ENCODE data around the gene MCAM.
A peak's percentile ranks its signal among the peaks of the same experiment; 100 is the strongest.

MCAM gene

DNA sequence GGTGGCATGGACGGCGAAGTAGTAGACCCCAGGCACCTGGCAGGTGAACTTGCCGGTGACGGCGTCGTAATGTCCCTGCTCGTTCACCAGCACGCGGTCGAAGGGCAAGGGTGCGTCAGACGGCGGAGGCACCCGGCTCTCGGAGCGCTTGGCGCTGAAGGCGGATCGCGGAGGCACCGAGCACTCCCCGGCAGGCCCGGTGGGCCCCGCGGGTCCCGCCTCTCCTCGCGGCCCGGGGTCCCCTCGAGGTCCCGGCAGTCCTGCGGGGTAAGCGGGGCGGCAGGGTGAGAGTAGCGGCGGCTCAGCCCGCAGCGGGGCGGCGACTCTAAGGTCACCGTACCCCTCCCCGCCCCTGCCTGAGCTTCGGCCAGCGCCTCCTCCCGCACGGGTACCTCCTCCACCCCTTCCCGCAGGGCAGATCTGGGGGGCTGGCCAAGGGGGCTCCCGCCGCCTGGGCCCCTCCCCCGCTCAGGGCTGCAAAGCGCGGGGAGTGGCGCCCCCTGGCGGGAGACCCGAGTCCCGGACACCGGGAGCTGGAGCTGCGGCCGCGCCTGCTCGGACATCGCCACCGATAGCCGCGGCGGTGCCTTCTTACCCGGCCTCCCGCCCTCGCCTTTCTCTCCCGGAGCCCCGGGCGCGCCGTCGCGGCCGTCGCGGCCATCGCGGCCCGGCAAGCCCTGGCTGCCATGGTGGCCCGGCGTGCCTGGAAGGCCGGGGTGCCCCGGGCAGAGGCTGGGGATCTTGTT is 22.8 kb upstream of the MCAM start:
- H3K27ac Mint-ChIP-seq: no peak overlapping the region

GRCh38 chr11:119338965-119339588 is 22.1 kb upstream of the MCAM start:
- H3K27me3 Mint-ChIP-seq (ENCODE audit: low read depth): peaks cover 39% of the 10 kb centered on the region
- H3K4me1 Mint-ChIP-seq (ENCODE audit: low read depth): peaks cover 18% of the 10 kb centered on the region
- peaks cover 6% of the 10 kb centered on the region for H3K36me3 Mint-ChIP-seq (ENCODE audit: low read depth)
- peak overlapping the region; percentile 37 for H3K4me3 Mint-ChIP-seq
- H3K9me3 Mint-ChIP-seq: no peaks in the 10 kb centered on the region
- H3K27ac Mint-ChIP-seq: no peak overlapping the region

More for the DNA sequence above, 22.8 kb upstream of the MCAM start:
- H3K4me1 Mint-ChIP-seq (ENCODE audit: low read depth): peaks cover 15% of the 10 kb centered on the region
- H3K36me3 Mint-ChIP-seq (ENCODE audit: low read depth): peaks cover 6% of the 10 kb centered on the region
- H3K4me3 Mint-ChIP-seq: peak overlapping the region; percentile 37
- H3K9me3 Mint-ChIP-seq: no peaks in the 10 kb centered on the region
- peaks cover 39% of the 10 kb centered on the region for H3K27me3 Mint-ChIP-seq (ENCODE audit: low read depth)

- H3K9me3 Mint-ChIP-seq: no peaks in the 10 kb centered on the region
- no peak overlapping the region for H3K4me3 Mint-ChIP-seq
- H3K4me1 Mint-ChIP-seq (ENCODE audit: low read depth): peaks cover 23% of the 10 kb centered on the region
- H3K27me3 Mint-ChIP-seq (ENCODE audit: low read depth): peaks cover 35% of the 10 kb centered on the region
- no peak overlapping the region for H3K27ac Mint-ChIP-seq
- H3K36me3 Mint-ChIP-seq (ENCODE audit: low read depth): peaks cover 6% of the 10 kb centered on the region
Observed at GRCh38 chr11:119338318-119338890, 21.5 kb upstream of the MCAM start.

DNA sequence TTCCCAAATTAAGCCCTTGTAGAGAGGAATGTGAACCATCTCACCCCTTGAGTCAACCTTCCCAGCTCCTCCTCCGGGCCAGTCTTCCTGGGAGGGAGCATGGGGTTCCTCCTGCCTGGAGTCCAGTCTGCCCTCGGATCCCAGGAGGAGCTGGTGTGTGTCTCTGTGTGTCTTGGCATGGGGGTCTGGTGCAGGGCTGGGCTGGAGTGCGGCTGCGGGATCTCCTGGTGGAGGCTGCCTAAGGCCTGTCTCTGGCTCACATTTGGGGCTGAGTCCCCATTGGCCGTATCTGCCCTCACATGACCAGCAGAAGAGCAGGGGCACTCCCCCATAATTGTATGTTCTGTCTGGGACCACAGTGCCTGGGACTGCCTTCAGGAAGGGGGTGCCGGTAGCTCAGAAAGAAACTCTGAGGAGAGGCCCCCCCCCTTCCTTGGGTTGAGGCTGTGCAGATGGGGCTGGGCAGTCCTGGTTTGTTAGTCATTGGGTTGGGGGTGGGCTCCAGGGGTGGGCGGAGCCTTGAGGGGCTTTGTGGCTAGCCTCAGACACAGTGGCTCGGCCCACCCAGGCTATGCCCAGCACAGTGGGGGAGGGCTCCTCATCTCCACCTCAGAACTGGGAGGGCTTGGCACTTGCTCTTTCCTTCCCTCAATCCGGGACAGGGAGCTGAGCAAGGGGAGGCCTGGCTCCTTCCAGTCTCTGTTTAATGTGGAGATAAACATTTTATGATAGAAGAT is 20.8 kb upstream of the MCAM start:
- H3K36me3 Mint-ChIP-seq (ENCODE audit: low read depth): peaks cover 6% of the 10 kb centered on the region
- H3K4me1 Mint-ChIP-seq (ENCODE audit: low read depth): peaks cover 28% of the 10 kb centered on the region
- H3K27me3 Mint-ChIP-seq (ENCODE audit: low read depth): peaks cover 29% of the 10 kb centered on the region
- no peaks in the 10 kb centered on the region for H3K9me3 Mint-ChIP-seq
- no peak overlapping the region for H3K4me3 Mint-ChIP-seq
- no peak overlapping the region for H3K27ac Mint-ChIP-seq

DNA sequence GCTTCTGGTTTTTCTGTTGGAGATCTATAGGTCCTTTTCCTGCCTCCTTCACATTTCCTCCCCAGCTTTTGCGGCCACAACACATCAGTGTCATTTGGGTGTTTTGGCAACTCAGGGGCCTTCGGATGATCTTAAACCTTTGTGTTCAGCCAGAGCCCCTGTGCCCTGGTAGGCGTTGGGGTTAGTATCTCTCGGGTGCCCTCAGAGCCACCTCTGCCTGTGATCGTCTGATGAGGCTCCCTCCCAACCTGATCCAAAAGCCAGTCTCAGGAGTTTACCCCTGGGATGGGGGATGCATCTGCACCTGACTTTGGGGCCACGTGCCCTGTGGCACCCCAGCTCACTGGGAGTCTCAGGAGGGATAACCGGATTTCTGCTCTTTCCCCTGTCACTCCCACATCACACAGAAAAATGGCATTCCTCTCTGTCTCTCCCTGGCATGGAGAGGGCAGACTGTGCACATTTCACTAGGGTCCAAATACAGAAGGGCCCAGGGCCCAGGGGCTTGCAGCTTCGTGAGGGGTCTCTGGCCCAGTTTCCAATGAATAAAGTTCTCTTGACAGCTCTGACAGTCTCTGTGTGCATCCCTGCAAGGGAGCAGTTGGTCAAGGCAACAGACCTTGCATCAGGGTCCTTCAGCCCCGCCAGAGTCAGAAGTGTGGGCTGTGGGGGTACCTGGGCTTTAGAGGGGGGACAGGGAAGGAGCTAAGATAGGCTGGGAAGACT is 20.0 kb upstream of the MCAM start:
- H3K27me3 Mint-ChIP-seq (ENCODE audit: low read depth): peaks cover 23% of the 10 kb centered on the region
- no peak overlapping the region for H3K27ac Mint-ChIP-seq

DNA sequence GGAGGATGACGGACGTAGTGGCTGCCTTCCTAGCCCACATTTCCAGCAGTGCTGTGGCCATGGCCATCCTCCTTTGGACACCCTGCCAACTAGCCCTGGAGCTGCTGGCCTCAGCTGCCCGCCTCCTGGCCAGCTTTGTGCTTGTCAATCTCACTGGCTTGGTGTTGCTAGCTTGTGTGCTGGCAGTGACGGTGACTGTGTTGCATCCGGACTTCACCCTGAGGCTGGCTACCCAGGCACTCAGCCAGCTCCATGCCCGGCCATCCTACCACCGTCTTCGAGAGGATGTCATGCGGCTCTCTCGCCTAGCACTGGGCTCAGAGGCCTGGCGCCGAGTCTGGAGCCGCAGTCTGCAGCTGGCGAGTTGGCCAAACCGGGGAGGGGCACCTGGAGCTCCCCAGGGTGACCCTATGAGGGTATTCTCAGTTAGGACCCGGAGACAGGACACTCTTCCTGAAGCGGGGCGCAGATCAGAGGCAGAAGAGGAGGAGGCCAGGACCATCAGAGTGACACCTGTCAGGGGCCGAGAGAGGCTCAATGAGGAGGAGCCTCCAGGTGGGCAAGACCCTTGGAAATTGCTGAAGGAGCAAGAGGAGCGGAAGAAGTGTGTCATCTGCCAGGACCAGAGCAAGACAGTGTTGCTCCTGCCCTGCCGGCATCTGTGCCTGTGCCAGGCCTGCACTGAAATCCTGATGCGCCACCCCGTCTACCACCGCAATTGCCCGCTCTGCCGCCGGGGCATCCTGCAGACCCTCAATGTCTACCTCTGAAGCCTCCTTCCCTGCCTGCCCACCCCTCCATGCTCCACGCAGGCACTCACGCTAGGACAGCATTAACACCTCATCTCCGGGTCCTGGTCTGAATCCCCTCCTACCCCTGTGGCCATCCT is 19.0 kb upstream of the MCAM start:
- peaks cover 30% of the 10 kb centered on the region for H3K4me1 Mint-ChIP-seq (ENCODE audit: low read depth)
- peaks cover 6% of the 10 kb centered on the region for H3K36me3 Mint-ChIP-seq (ENCODE audit: low read depth)
- peak overlapping the region; percentile 45 for H3K27ac Mint-ChIP-seq
- H3K4me3 Mint-ChIP-seq: peak overlapping the region; percentile 97
- peaks cover 18% of the 10 kb centered on the region for H3K27me3 Mint-ChIP-seq (ENCODE audit: low read depth)
- H3K9me3 Mint-ChIP-seq: no peaks in the 10 kb centered on the region

More for the DNA sequence above, 20.0 kb upstream of the MCAM start:
- Mint-ChIP-seq H3K4me3 (peak overlapping the region; percentile 71), H3K36me3 (ENCODE audit: low read depth) (peaks cover 6% of the 10 kb centered on the region), H3K9me3 (no peaks in the 10 kb centered on the region), H3K4me1 (ENCODE audit: low read depth) (peaks cover 30% of the 10 kb centered on the region)

DNA sequence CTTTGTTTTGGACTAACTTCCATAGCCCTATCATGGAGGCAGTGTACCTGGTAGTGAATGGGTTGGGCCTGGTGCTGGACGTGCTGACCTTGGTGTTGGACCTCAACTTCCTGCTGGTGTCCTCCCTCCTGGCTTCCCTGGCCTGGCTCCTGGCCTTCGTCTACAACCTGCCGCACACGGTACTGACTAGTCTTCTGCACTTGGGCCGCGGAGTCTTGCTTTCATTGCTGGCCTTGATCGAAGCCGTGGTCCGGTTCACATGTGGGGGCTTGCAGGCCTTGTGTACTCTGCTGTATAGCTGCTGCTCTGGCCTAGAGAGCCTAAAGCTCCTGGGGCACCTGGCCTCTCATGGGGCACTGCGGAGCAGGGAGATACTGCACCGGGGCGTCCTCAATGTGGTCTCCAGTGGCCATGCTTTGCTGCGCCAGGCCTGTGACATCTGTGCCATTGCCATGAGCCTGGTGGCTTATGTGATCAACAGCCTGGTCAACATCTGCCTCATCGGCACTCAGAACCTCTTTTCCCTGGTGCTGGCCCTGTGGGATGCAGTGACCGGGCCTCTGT is 18.2 kb upstream of the MCAM start:
- Mint-ChIP-seq H3K36me3 (ENCODE audit: low read depth) (peaks cover 6% of the 10 kb centered on the region), H3K27me3 (ENCODE audit: low read depth) (peaks cover 22% of the 10 kb centered on the region), H3K27ac (peak overlapping the region; percentile 94), H3K9me3 (no peaks in the 10 kb centered on the region), H3K4me3 (peak overlapping the region; percentile 97), H3K4me1 (ENCODE audit: low read depth) (peaks cover 30% of the 10 kb centered on the region)

GRCh38 chr11:119334174-119334930 is 17.4 kb upstream of the MCAM start, which contains the start of gene RNF26:
Gene RNF26, plus strand, starts transcription at chr11:119334527. Its CDS starts 596 bp downstream, at chr11:119335123.
- peaks cover 29% of the 10 kb centered on the region for H3K27me3 Mint-ChIP-seq (ENCODE audit: low read depth)
- peak within 1 kb of the TSS; percentile 97 for H3K4me3 Mint-ChIP-seq
- H3K27ac Mint-ChIP-seq: peak within 1 kb of the TSS; percentile 94
- peaks cover 6% of the 10 kb centered on the region for H3K36me3 Mint-ChIP-seq (ENCODE audit: low read depth)
- H3K9me3 Mint-ChIP-seq: no peaks in the 10 kb centered on the region
- peaks cover 29% of the 10 kb centered on the region for H3K4me1 Mint-ChIP-seq (ENCODE audit: low read depth)

GRCh38 chr11:119332111-119332765 is 15.3 kb upstream of the MCAM start:
- H3K27ac Mint-ChIP-seq: peak overlapping the region; percentile 80
- no peaks in the 10 kb centered on the region for H3K9me3 Mint-ChIP-seq
- H3K4me1 Mint-ChIP-seq (ENCODE audit: low read depth): peaks cover 24% of the 10 kb centered on the region
- H3K36me3 Mint-ChIP-seq (ENCODE audit: low read depth): peaks cover 4% of the 10 kb centered on the region
- H3K27me3 Mint-ChIP-seq (ENCODE audit: low read depth): peaks cover 28% of the 10 kb centered on the region
- peak overlapping the region; percentile 97 for H3K4me3 Mint-ChIP-seq

DNA sequence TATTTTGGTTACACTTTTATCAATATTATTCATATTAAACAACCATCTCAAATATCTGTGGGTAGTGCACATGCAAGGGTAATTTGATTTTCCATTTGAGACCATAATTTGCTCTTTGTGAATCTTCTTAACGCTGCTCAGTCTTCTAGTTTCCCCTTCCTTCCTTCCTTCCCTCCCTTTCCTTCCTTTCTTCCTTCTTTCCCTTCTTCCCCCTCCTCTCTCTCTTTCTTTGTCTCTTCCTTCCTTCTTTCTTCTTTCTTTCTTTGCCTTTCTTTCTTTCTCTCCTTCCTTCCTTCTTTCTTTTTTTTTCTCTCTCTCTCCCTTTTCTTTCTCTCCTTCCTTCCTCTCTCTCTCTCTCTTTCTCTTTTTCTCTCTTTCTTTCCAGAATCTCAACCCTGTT is 13.3 kb upstream of the MCAM start:
- H3K4me3 Mint-ChIP-seq: no peak overlapping the region
- H3K9me3 Mint-ChIP-seq: no peaks in the 10 kb centered on the region
- peaks cover 28% of the 10 kb centered on the region for H3K27me3 Mint-ChIP-seq (ENCODE audit: low read depth)
- no peaks in the 10 kb centered on the region for H3K36me3 Mint-ChIP-seq (ENCODE audit: low read depth)
- H3K4me1 Mint-ChIP-seq (ENCODE audit: low read depth): peaks cover 15% of the 10 kb centered on the region
- no peak overlapping the region for H3K27ac Mint-ChIP-seq

GRCh38 chr11:119329320-119329719 is 12.4 kb upstream of the MCAM start:
- H3K4me3 Mint-ChIP-seq: no peak overlapping the region
- peaks cover 28% of the 10 kb centered on the region for H3K27me3 Mint-ChIP-seq (ENCODE audit: low read depth)
- no peak overlapping the region for H3K27ac Mint-ChIP-seq
- H3K36me3 Mint-ChIP-seq (ENCODE audit: low read depth): no peaks in the 10 kb centered on the region
- no peaks in the 10 kb centered on the region for H3K9me3 Mint-ChIP-seq
- peaks cover 15% of the 10 kb centered on the region for H3K4me1 Mint-ChIP-seq (ENCODE audit: low read depth)

GRCh38 chr11:119324189-119324588 is 7.3 kb upstream of the MCAM start:
- H3K36me3 Mint-ChIP-seq (ENCODE audit: low read depth): no peaks in the 10 kb centered on the region
- H3K27ac Mint-ChIP-seq: no peak overlapping the region
- H3K4me1 Mint-ChIP-seq (ENCODE audit: low read depth): peaks cover 19% of the 10 kb centered on the region
- H3K27me3 Mint-ChIP-seq (ENCODE audit: low read depth): peaks cover 14% of the 10 kb centered on the region
- no peak overlapping the region for H3K4me3 Mint-ChIP-seq
- H3K9me3 Mint-ChIP-seq: no peaks in the 10 kb centered on the region

All from T-helper 1 cell treated with Interleukin-12 subunit alpha and Interleukin-12 subunit beta and Interleukin-4 antibody, amounts not matched to agents 30 μg/mL and 1 μg/mL, for 36 hours (primary cell).